CD4-positive, alpha-beta T cell treated with Interleukin-4 for 4 hours (primary cell): Measurements from ENCODE around the gene GTF2I.
"Not testable (repeated sequence)": the region's sequence is repeated elsewhere in the genome, so short reads cannot be mapped to it uniquely, and the experiment has no call there.

Experiments
- DNase-seq: peaks from one replicate; pipeline ENCODE4 v3.0.0-alpha.2; 2020

GTF2I gene

GRCh38 chr7:74657692-74658177 is at the start of gene GTF2I:
Gene GTF2I (plus strand): TSS chr7:74657718. CDS start chr7:74689129, 31,411 bp downstream.
- DNase-seq: no peak

- DNase-seq: no peak
Observed at GRCh38 chr7:74612015-74612829, 45.3 kb upstream of the GTF2I start.

GRCh38 chr7:74615933-74616780 is 41.4 kb upstream of the GTF2I start:
- no peak for DNase-seq

GRCh38 chr7:74617180-74617744 is 40.3 kb upstream of the GTF2I start:
- DNase-seq: no peak

GRCh38 chr7:74619235-74619860 is 38.2 kb upstream of the GTF2I start:
- no peak for DNase-seq

GRCh38 chr7:74622228-74622749 is 35.2 kb upstream of the GTF2I start:
- DNase-seq: no peak

- DNase-seq: no peak
Observed at GRCh38 chr7:74623135-74623534, 34.4 kb upstream of the GTF2I start.

- DNase-seq: peak; percentile 27
Observed at GRCh38 chr7:74625446-74625845, 32.1 kb upstream of the GTF2I start.

- DNase-seq: no peak
Observed at GRCh38 chr7:74627661-74628411, 29.7 kb upstream of the GTF2I start.

- DNase-seq: no peak
Observed at GRCh38 chr7:74632505-74632904, 25.0 kb upstream of the GTF2I start.

- DNase-seq: no peak
Observed at GRCh38 chr7:74633451-74633921, 24.0 kb upstream of the GTF2I start.

GRCh38 chr7:74637745-74638144 is 19.8 kb upstream of the GTF2I start:
- DNase-seq: no peak

GRCh38 chr7:74650055-74650454 is 7.5 kb upstream of the GTF2I start:
- peak; percentile 88 for DNase-seq

GRCh38 chr7:74650493-74651132 is 6.9 kb upstream of the GTF2I start:
- DNase-seq: not testable (repeated sequence)

GRCh38 chr7:74651133-74651504 is 6.4 kb upstream of the GTF2I start:
- DNase-seq: not testable (repeated sequence)

- no peak for DNase-seq
Observed at GRCh38 chr7:74653686-74654181, 3.8 kb upstream of the GTF2I start.

GRCh38 chr7:74654811-74655210 is 2.7 kb upstream of the GTF2I start:
- no peak for DNase-seq

GRCh38 chr7:74655324-74655723 is 2.2 kb upstream of the GTF2I start:
- no peak for DNase-seq

GRCh38 chr7:74655768-74656440 is 1.6 kb upstream of the GTF2I start:
- DNase-seq: no peak

- DNase-seq: peak; percentile 62
Observed at GRCh38 chr7:74656441-74656836, 1.1 kb upstream of the GTF2I start.
